Natural killer cell (primary cell): ENCODE measurements around the gene PPEF1. TPM values are rescaled to one million over a fixed set of nuclear protein-coding genes. Genes with fewer than 3 reads are reported as not detected.

Experiments used
- ATAC-seq, 3 donors: fragments of 150-1000 bp in 2 of 3; fragments of 200-7000 bp in 1 of 3; cut with Tn5 transposase; 1 replicate in 1 of 3; 2 replicates in 2 of 3; pipeline ENCODE4 v1.10.0; 2021; ENCODE audit warnings: mild to moderate bottlenecking in 2 of 3, moderate library complexity in 2 of 3
- DNase-seq, 2 donors: peaks; one replicate each; pipeline versions ENCODE4 v3.0.0 to v3.0.0-alpha.2; 2013 to 2021; ENCODE audit warnings: mixed read lengths in 1 of 2
- H3K27ac ChIP-seq: one replicate; pipeline ENCODE4 v1.5.1; 2013; ENCODE audit warnings: mild to moderate bottlenecking, low read length
- H3K27me3 ChIP-seq: one replicate; pipeline ENCODE4 v1.6.1; 2013; ENCODE audit warnings: low read length; ENCODE audit not compliant: control insufficient read depth, insufficient read depth
- H3K36me3 ChIP-seq: one replicate; pipeline ENCODE4 v1.6.1; 2013; ENCODE audit warnings: low read length; ENCODE audit not compliant: control insufficient read depth, insufficient read depth
- H3K4me1 ChIP-seq: one replicate; pipeline ENCODE4 v1.6.1; 2013; ENCODE audit warnings: low read length; ENCODE audit not compliant: control insufficient read depth, insufficient read depth
- H3K4me3 ChIP-seq: one replicate; pipeline ENCODE4 v1.5.1; 2013; ENCODE audit warnings: low read length
- H3K9me3 ChIP-seq: one replicate; pipeline ENCODE4 v1.6.1; 2013; ENCODE audit warnings: low read length; ENCODE audit not compliant: control insufficient read depth, insufficient read depth
- H3K27ac Mint-ChIP-seq, 2 donors: one replicate each; pipeline ENCODE4 v1.8.0; 2022; ENCODE audit warnings: mild to moderate bottlenecking in 2 of 2, mixed read lengths in 2 of 2, moderate library complexity in 1 of 2
- H3K27me3 Mint-ChIP-seq, 2 donors: one replicate each; pipeline ENCODE4 v1.8.0; 2022; ENCODE audit warnings: low read depth in 2 of 2, mixed read lengths in 2 of 2
- H3K36me3 Mint-ChIP-seq: one replicate; pipeline ENCODE4 v1.8.0; 2022; ENCODE audit warnings: mixed read lengths
- H3K4me1 Mint-ChIP-seq, 2 donors: one replicate each; pipeline ENCODE4 v1.8.0; 2022; ENCODE audit warnings: mixed read lengths in 2 of 2
- H3K4me3 Mint-ChIP-seq: one replicate; pipeline ENCODE4 v1.8.0; 2022; ENCODE audit warnings: mild to moderate bottlenecking, moderate library complexity, mixed read lengths
- H3K9me3 Mint-ChIP-seq, 2 donors: one replicate each; pipeline ENCODE4 v1.8.0; 2022; ENCODE audit warnings: mixed read lengths in 2 of 2
- CTCF ChIP-seq: fragments of 200-600 bp; IDR thresholded peaks from one replicate; pipeline ENCODE4 v1.8.0; 2022; ENCODE audit warnings: antibody characterized with exemption
- WGBS: methylation state at CpG from one replicate; pipeline ENCODE4 v1.1.7; 2013; ENCODE audit warnings: missing lambda C conversion rate; ENCODE audit not compliant: insufficient coverage; 5-methylcytosine and 5-hydroxymethylcytosine counted together
- intact Hi-C: fragments of 100-400 bp; cut with micrococcal nuclease; formaldehyde crosslinking; loops from one replicate; pipeline ENCODE4 v1.14.2; 2022
- total RNA-seq, 4 donors: library from RNA; stranded (reverse); fragments of 120-200 nt in 1 of 4; gene quantifications; one replicate each; pipeline versions ENCODE4 v1.2.3 to v1.2.4, GENCODE V29; 2013 to 2022

The PPEF1 gene
- total RNA-seq, 3 donors from 2014 or later (not counting 1 experiment from before 2014, with no cell fraction given), result 0.49 to 1.9 TPM; not detected in 1

DNA sequence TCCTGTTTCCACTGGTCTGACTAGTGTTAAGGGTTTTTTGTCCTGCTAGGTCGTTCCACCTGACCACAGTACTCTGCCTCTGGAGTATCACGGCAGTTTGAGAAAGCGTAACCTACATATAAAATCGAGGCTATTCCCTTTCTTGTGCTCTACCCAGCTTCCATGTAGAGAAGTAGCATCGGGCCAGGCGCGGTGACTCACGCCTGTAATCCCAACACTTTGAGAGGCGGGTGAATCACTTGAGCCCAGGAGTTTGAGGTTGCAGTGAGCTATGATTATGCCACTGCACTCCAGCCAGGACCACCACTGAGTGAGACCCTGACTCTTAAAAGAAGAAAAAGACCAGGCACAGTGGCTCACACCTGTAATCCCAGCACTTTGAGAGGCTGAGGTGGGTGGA, 7.5 kb downstream of the PPEF1 start:
- no peak overlapping the region for H3K4me3 ChIP-seq
- Mint-ChIP-seq H3K27ac (no peak overlapping the region), H3K27me3 (peaks cover 6 to 16% of the 10 kb centered on the region in 2 donors), H3K36me3 (no peaks in the 10 kb centered on the region), H3K4me1 (no peaks in the 10 kb centered on the region), H3K9me3 (no peaks in the 10 kb centered on the region), H3K4me3 (no peak overlapping the region)
- H3K9me3 ChIP-seq, result no peaks in the 10 kb centered on the region
- H3K4me1 ChIP-seq, result no peaks in the 10 kb centered on the region
- no peak for TF ChIP-seq CTCF
- DNase-seq (no peak), ATAC-seq (no peak)
- no peaks in the 10 kb centered on the region for H3K36me3 ChIP-seq
- H3K27me3 ChIP-seq, result no peaks in the 10 kb centered on the region
- intact Hi-C loops, result no loop called here
- 92% methylated on average over 9 of the region's 9 CpGs for WGBS
- H3K27ac ChIP-seq, result no peak overlapping the region

GRCh38 chrX:18719852-18720251, 12.4 kb downstream of the PPEF1 start:
- DNase-seq (no peak), ATAC-seq (no peak)
- Histone ChIP-seq H3K9me3 (no peaks in the 10 kb centered on the region), H3K27ac (no peak overlapping the region), H3K4me3 (no peak overlapping the region), H3K36me3 (no peaks in the 10 kb centered on the region), H3K27me3 (no peaks in the 10 kb centered on the region), H3K4me1 (no peaks in the 10 kb centered on the region)
- Mint-ChIP-seq H3K27me3 (peaks cover 8 to 15% of the 10 kb centered on the region in 2 donors), H3K4me1 (no peaks in the 10 kb centered on the region), H3K36me3 (no peaks in the 10 kb centered on the region), H3K27ac (no peak overlapping the region), H3K4me3 (no peak overlapping the region), H3K9me3 (no peaks in the 10 kb centered on the region)
- TF ChIP-seq CTCF, result no peak
- intact Hi-C loops, result no loop called here
- WGBS, result 80% methylated on average over 2 of the region's 4 CpGs

DNA sequence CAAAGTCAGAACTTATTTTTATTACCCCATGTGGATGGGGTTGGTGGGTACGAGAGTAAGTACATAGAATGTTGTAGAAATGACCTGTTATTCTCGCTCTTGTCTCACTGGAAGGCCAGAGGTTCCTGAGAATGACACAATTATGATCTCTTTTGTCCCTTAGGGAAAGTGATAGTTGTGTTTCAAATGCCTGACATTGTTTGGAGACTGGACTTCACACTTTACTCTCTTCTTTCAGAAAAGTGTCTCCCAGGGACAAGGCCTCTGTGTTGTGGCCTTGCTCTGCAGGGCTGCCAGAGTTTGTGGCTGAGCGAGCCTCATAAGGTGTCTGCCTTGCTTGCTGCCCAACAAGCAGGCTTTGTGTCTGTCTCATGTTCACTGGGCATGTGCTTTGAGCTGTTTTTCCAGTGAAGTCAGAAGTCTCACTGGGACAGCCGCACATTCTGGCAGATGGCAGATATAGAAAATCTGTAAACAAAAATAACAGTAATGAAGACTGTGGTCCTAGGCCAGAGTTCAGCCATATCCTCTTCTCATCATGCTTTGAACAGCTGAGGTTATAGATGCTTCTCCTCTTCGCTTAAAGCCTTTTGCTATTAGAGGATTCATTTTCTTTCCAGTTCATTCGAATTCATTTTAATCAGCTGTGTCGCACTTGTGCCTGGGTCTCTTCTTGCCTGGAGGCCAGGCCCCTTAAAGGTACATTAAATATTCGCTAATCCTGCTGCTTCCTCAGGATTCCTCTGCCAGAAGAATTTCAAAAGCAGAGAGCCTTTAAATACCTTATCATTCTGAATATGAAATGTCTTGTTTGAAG, 14.4 kb downstream of the PPEF1 start:
- no peaks in the 10 kb centered on the region for H3K27me3 ChIP-seq
- no peaks in the 10 kb centered on the region for H3K36me3 ChIP-seq
- H3K4me1 Mint-ChIP-seq, result no peaks in the 10 kb centered on the region
- no peak for ATAC-seq
- TF ChIP-seq CTCF, result no peak
- H3K9me3 Mint-ChIP-seq, result no peaks in the 10 kb centered on the region
- H3K27me3 Mint-ChIP-seq, result peaks cover 13 to 15% of the 10 kb centered on the region in 2 donors
- 88% methylated on average over 5 of the region's 8 CpGs for WGBS
- H3K4me3 ChIP-seq, result no peak overlapping the region
- no peaks in the 10 kb centered on the region for H3K36me3 Mint-ChIP-seq
- H3K4me3 Mint-ChIP-seq, result no peak overlapping the region
- H3K27ac ChIP-seq, result no peak overlapping the region
- H3K4me1 ChIP-seq, result no peaks in the 10 kb centered on the region
- intact Hi-C loops, result no loop called here
- H3K27ac Mint-ChIP-seq, result no peak overlapping the region
- no peak for DNase-seq
- H3K9me3 ChIP-seq, result no peaks in the 10 kb centered on the region
